Epithelial cell of prostate (primary cell): ENCODE data around the gene ARMCX4.
A peak's percentile ranks its signal among the peaks of the same experiment; 100 is the strongest.
"Not testable (repeated sequence)": the region's sequence is repeated elsewhere in the genome, so short reads cannot be mapped to it uniquely, and the experiment has no call there.

Experiments used
- DNase-seq: peaks from one replicate; pipeline ENCODE4 v3.0.0-alpha.2; 2011; ENCODE audit warnings: low read depth, low spot score
- H3K27ac ChIP-seq: fragments of 450-650 bp; 2 replicates; pipeline ENCODE4 v1.5.1; 2017; ENCODE audit warnings: mild to moderate bottlenecking

ARMCX4 gene

DNA sequence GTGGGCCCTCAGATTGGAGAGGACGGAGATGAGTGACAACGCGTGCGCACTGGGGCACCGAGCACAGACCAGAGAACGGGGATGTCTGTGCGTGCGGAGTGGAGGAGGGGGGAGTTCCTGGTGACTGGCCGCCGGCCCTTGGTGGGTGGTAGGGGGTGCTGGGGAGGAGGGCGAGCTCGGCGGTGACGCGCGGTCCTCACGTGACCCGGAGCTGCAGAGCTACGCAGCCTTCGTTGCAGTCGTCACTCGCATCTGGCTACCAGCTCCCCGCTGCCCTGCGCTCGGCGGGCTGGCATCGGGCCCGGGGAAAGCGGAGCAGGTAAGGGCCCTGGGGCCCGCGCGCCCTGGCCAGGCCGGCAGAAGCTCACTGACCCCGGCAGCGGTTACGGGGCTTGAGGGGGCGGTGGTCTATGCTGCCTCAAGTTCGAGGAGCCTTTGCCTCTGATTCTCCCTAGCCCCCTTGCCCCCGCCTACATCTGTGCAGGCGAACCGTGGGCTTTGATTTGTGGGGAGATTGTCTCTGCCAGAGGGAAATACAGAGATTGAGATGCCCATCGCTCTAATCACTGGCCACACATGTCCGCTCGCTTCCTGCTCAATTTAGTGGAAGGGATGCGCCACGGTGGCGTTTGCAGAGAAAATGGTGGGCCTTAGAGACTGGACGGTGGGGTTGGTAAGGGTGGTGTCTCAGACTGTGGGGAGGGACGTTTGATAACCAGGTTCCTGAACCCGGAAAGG is at the start of gene ARMCX4:
Gene ARMCX4 (plus strand): TSS at position 245 of the 738 bp plus-strand sequence. CDS start 3,134 bp downstream, outside the sequence.
- no peak for DNase-seq
- H3K27ac ChIP-seq: no peak within 1 kb of the TSS

DNA sequence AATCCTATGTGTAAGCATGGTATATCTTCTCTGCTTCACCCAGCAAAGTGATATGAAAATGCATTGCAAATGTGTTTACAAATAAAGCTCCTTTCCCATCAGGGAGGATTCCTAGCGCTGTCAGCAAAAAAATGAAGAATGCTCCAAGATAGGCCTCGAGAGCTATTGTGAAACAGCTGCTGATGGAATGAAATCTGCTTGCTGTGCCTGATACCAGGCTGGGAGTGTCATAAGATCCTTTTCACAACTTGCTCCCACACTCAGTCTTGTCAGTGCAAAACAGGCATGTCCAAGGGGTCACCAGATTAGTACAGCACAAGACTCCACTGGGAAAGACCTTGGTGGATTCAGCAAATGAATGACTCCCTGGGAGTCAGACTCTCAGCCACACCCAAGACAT is 43.2 kb upstream of the ARMCX4 start:
- no peak for DNase-seq
- no peak overlapping the region for H3K27ac ChIP-seq

DNA sequence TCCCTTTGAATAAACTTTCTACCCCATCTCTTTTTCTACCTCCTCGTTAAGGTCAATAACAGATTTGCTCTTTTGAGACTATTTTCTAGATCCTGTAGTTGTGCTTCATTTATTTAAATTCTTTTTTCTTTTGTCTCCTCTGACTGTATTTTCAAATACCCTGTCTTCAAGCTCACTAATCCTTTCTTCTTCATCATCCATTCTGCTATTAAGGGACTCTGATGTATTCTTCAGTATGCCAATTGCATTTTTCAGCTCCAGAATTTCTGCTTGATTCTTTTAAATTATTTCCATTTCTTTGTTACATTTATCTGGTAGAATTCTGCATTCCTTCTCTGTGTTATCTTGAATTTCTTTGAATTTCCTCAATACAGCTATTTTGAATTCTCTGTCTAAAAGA is 36.0 kb upstream of the ARMCX4 start:
- no peak overlapping the region for H3K27ac ChIP-seq
- DNase-seq: no peak

DNA sequence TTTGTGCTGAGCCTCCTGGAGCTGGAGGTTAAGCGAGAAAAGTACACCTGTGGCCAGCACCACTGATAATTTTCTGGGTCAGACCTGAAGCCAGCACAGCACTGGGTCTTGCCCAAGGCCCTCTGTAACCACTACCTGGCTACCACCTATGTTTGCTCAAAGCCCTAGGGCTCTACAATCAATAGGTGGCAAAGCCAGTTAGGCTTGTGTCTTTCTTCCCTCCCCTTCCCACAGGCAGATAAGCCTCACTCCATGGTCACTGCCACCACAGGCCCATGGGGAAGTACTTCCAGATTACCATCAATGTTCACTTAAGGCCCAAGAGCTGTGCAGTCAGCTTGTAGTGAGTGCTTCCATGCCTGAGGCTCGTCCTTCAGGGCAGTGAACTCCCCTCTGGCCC is 35.2 kb upstream of the ARMCX4 start:
- H3K27ac ChIP-seq: no peak overlapping the region

DNA sequence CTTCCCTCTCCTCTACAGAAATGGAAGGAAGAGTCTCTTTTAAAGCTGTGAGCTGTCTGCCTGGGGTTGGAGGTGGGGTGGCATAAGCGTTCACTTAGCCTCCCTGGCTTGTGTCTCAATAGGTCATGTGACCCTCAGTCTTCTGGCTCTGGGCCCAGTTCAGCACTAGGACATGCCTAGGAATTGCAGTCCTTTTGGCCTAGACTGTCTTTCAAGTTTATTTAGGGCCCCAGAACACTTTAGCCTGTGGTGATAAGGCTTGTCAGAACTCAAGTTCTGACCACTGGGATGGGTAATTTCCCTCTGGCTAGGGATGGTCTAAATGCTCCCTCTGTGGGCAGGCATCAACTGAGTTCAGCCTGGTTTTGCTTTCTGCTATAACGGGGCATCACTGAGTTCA is 34.3 kb upstream of the ARMCX4 start:
- no peak overlapping the region for H3K27ac ChIP-seq
- DNase-seq: no peak

More for the DNA sequence above, 35.2 kb upstream of the ARMCX4 start:
- no peak for DNase-seq

DNA sequence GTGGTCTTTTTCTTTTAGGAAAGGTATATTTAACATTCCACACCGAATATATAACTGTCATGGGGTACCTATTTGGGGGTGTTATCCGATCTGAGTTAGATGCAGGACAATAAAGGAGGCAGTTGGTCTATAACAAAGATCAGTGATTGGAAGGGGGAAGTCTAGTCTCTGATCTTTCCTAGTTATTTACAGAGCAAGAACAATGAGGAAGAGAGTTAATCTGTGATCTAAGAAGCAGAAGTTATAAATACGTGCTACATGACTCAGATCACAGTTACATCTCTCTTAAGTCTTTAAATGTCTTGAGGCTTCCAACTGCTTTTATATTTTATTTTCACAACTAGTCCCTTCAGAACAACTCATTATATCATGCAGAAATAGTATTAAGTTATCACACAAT is 33.2 kb upstream of the ARMCX4 start:
- no peak overlapping the region for H3K27ac ChIP-seq
- no peak for DNase-seq

DNA sequence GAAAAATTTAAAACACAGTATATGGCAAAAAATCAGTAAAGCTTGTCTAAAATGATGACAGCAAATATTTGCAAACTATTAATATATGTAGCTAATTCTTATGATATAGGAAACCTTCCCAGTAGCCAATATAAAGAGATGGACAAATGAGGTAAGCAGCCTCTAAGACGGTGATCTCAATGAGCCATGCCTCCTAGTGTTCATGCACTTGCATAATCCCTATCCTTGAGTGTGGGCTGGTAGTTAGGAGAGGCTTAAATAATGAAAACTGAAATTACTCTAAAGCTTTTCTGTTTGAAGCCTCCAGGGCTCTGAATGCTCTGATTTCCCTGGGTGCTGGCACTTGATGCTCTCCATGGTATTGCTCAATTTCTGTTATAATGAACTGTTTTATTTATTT is 24.6 kb upstream of the ARMCX4 start:
- H3K27ac ChIP-seq: no peak overlapping the region
- no peak for DNase-seq

DNA sequence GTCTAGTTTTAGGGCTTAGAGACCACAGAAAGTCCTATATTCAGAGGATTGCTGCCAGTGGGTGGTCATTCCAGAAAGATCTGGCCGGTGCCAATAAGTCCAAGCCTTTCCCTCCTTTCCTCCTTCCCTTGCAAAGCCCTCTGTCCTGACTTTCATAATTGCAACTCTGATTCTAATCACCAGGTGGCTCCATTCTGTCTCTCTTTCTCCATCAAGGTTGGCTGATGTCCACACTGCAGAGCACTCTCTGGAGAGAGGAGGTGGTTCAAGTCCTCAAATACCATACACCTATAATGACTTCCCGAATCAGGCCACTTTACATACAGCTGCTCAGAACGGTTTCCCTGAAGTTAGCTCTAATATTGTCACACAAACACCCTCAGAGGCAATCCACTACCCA is 22.4 kb upstream of the ARMCX4 start:
- H3K27ac ChIP-seq: no peak overlapping the region
- DNase-seq: no peak

DNA sequence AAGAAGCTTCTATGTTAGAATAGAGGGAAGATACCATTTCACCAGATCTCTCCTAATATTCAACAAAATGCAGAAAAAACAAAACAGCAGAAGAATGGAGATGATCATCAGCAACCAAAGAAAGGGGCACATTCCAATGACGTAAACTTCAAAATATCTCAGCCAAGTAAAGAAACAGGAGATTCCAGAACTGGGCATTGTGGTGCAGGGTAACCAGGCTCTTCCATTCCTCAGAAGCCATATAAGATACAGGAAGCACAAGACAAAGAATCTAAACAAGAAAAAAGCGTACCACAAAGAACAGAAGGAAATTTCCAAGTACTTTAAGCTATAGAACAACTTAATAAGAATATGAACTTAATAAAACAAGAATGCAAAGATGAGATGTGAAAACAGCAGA is 6.9 kb upstream of the ARMCX4 start:
- H3K27ac ChIP-seq: no peak overlapping the region
- DNase-seq: no peak

DNA sequence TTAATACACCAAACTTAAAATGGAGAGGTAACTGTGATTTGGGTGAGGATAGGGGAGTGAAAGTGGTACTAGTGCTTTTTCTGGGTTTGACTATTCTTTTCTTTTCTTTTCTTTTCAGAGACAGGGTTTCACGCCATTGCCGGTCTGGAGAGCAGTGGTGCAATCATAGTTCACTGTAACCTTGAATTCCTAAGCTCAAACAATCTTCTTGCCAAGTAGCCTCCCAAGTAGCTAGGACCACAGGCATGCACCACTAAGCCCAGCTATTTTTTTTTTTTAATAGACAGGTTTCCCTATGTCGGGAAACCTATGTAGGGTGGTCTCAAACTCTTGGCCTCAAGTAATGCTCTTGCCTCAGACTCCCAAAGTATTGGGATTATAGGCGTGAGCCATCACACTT is 3.0 kb upstream of the ARMCX4 start:
- DNase-seq: no peak

DNA sequence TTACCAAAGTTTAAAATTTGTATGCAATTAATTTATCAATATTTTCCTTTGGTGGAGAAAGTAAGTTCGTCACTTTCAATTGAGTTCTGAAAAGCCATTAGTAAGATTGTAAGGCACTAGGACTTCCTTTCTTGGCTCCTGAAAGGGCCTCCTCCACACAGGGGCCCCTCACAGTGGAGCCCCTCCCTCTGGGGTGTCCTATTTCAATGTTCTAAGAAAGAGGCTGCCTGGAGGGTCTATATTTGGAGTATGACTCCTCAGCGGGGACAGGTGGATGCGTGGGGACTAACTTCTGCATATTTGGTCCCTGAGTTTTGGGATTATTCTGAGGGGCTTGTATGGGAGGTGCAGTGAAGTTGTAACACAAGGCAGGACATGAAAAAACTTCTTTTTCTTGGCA is 1.6 kb upstream of the ARMCX4 start:
- H3K27ac ChIP-seq: no peak overlapping the region
- DNase-seq: no peak

More for the DNA sequence above, 3.0 kb upstream of the ARMCX4 start:
- no peak overlapping the region for H3K27ac ChIP-seq

DNA sequence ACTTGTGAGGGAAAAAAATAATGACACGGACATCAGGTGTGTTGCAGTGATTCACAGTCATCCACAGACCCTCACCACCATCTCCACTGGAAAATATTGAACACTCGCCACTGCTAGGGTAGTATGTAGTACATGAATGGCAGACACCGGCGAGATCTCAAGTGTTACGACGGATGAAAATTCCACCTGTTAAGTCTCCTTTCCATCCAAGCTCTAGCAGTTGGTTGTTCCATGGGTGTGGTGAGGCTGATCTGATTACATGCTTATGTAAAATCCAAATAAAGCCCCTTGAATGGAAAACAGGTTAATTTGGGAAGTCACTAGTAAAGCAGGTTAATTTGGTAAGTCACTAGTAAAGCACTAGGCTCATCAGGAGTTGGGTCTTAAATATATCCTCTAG is 1.1 kb upstream of the ARMCX4 start:
- H3K27ac ChIP-seq: no peak overlapping the region
- DNase-seq: no peak

DNA sequence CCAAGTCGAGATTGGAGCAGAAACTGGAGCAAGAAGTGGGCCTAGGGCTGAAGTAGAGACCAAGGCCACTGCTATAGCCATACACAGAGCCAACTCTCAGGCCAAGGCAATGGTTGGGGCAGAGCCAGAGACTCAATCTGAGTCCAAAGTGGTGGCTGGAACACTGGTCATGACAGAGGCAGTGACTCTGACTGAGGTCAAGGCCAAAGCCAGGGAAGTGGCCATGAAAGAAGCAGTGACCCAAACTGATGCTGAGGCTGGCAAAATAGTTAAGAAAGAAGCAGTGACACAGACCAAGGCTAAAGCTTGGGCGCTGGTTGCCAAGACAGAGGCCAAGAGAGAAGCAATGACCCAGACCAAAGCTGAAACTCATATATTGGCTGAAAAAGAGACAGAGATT is 3.5 kb downstream of the ARMCX4 start:
- H3K27ac ChIP-seq: no peak overlapping the region

DNA sequence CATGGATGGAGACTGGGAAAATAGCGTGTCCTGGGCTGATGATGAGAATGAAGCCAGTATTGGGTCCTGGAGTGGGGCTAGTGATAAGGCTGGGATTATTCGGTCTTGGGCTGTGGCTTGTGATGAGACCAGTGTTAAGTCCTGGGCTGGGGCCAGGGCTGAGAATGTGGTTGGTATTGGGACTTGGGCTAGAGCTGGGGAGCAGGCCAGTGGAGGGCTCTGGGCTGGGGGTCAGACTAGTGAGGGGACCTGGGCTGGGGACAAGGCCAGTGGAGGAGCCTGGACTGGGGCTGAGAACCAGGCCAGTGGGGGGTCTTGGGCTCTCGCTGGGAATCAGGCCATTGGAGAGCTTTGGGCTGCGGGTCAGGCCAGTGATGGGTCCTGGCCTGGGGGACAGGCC is 6.7 kb downstream of the ARMCX4 start:
- DNase-seq: no peak

More for the DNA sequence above, 3.5 kb downstream of the ARMCX4 start:
- DNase-seq: no peak

DNA sequence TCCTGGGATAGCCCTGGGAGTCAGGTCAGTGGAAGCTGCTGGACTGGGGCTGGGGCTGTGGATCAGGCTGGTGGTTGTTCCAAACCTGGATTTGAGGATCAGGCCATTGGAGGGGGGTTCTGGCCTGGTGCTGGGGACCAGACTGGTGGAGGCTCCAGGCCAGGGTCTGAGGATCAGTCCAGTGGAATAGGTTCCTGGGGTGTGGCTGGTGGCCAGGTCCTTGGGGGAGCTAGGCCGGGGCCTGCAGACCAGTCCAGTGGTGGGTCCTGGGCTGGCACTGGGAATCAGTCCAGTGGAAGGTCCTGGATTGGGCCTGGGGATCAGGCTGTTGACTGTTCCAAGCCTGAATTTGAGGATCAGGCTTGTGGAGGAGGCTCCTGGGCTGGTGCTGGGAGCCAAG is 8.0 kb downstream of the ARMCX4 start:
- H3K27ac ChIP-seq: no peak overlapping the region
- DNase-seq: no peak

More for the DNA sequence above, 6.7 kb downstream of the ARMCX4 start:
- H3K27ac ChIP-seq: no peak overlapping the region

DNA sequence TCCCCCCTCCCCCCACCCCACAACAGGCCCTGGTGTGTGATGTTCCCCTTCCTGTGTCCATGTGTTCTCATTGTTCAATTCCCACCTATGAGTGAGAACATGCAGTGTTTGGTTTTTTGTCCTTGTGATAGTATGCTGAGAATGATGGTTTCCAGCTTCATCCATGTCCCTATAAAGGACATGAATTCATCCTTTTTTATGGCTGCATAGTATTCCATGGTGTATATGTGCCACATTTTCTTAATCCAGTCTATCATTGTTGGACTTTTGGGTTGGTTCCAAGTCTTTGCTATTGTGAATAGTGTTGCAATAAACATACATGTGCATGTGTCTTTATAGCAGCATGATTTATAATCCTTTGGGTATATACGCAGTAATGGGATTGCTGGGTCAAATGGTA is 17.7 kb downstream of the ARMCX4 start:
- not testable (repeated sequence) for DNase-seq, H3K27ac ChIP-seq

DNA sequence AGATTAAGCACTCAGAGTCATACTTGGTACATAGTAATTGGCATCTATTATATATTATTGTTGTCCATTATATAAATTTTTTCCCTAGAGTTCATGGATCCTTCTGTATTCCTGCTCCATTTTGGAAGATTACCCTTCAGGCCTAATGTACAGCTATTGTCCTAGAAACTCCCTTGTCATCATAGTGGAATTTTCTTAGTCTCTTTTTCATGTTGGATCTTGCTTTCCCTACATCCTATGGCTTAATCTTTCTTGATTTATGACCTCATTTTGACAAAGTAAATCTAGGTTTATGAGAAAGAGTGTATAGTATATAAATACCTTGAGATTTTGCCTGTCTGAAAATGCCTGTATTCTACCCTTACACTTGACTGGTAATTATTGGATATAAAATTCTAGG is 22.1 kb downstream of the ARMCX4 start:
- DNase-seq: no peak
- H3K27ac ChIP-seq: peak overlapping the region; percentile 65

DNA sequence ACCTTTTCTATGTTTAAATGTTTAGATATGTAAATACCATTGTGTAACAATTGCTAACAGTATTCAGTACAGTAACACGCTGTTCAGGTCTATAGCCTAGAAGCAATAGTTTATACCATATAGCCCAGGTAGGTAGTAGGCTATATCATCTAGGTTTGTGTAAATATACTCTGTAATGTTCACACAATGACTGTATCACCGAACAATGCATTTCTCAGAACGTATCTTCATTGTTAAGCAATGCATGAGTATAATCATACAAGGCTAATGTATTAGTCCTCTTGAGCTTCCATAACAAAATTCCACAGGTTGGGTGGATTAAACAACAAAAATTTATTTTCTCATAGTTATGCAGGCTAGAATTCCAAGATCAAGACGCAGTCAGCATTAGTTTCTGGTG is 22.7 kb downstream of the ARMCX4 start:
- peak overlapping the region; percentile 65 for H3K27ac ChIP-seq
- no peak for DNase-seq

DNA sequence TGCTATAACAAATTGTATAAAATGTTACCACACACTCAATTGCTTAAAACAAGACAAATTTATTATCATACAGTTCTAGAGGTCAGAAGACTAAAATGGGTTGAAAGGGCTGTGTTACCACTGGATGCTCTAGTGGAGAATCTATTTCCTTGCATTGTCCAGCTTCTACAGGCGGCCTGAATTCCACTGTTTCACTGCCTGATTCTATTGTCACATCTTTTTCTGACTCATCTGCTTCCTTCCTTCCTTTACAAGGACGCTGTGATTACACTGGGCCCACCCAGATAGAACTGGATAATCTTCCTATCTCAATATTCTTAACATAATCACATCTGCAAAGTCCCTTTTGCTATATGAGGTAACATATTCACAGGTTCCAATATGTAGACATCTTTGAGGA is 45.7 kb downstream of the ARMCX4 start:
- no peak for DNase-seq
- H3K27ac ChIP-seq: no peak overlapping the region
